D721Med (cell line): Measurements from ENCODE around the gene IL17REL.

Experiments used
- DNase-seq: peaks from one replicate; pipeline ENCODE4 v3.0.0; 2011; ENCODE audit warnings: low spot score; ENCODE audit not compliant: insufficient read length
- FAIRE-seq: peaks from 2 replicates; lab custom pipeline; 2011; peaks lifted over from hg19 to GRCh38; lab: Jason Lieb, UNC
- CTCF ChIP-seq: IDR thresholded peaks from 2 replicates; pipeline ENCODE4 v1.5.1; 2012; ENCODE audit warnings: mild to moderate bottlenecking, control low read depth; ENCODE audit not compliant: insufficient read depth; ENCODE audit errors: missing control alignments

IL17REL gene

GRCh38 chr22:49954354-49954753 is 58.2 kb downstream of the IL17REL start:
- TF ChIP-seq CTCF: no peak
- FAIRE-seq (no peak), DNase-seq (no peak)

GRCh38 chr22:49953680-49954344 is 58.8 kb downstream of the IL17REL start:
- no peak for FAIRE-seq
- no peak for DNase-seq
- TF ChIP-seq CTCF: no peak

GRCh38 chr22:49953027-49953679 is 59.4 kb downstream of the IL17REL start:
- no peak for TF ChIP-seq CTCF
- DNase-seq (no peak), FAIRE-seq (no peak)

GRCh38 chr22:49951986-49952896 is 60.3 kb downstream of the IL17REL start:
- no peak for FAIRE-seq
- no peak for TF ChIP-seq CTCF
- no peak for DNase-seq

- FAIRE-seq (no peak), DNase-seq (no peak)
- TF ChIP-seq CTCF: no peak
Measured at GRCh38 chr22:49951678-49951985, 60.9 kb downstream of the IL17REL start.

GRCh38 chr22:49951000-49951677 is 61.4 kb downstream of the IL17REL start:
- FAIRE-seq: no peak
- DNase-seq: no peak
- no peak for TF ChIP-seq CTCF
